GM23338 (cell line): Measurements from ENCODE around the gene NCAPD3. TPM values are rescaled to one million over a fixed set of nuclear protein-coding genes. Genes with fewer than 3 reads are reported as not detected.

Experiments used
- ATAC-seq: fragments of 200-7000 bp; cut with Tn5 transposase; 3 replicates; pipeline ENCODE4 v1.9.1; 2020
- DNase-seq: peaks from one replicate; pipeline ENCODE4 v3.0.0-alpha.2; 2015; ENCODE audit warnings: low spot score
- H2AFZ ChIP-seq: fragments of 200-600 bp; sonication (generic); 2 replicates; pipeline ENCODE4 v1.8.0; 2016; ENCODE audit warnings: antibody characterized with exemption, mild to moderate bottlenecking, moderate library complexity
- H3F3A ChIP-seq: fragments of 200-600 bp; sonication (generic); replicated peaks from 2 replicates; pipeline ENCODE4 v1.8.0; 2017; ENCODE audit warnings: antibody characterized with exemption, mixed run types, low read depth
- H3K27ac ChIP-seq: fragments of 200-600 bp; sonication (generic); 2 replicates; pipeline ENCODE4 v1.6.1; 2016; ENCODE audit warnings: low read depth
- H3K27me3 ChIP-seq: fragments of 200-600 bp; sonication (generic); 2 replicates; pipeline ENCODE4 v1.8.0; 2016; ENCODE audit warnings: mild to moderate bottlenecking, mixed run types, moderate library complexity; ENCODE audit not compliant: insufficient read depth
- H3K36me3 ChIP-seq: fragments of 200-600 bp; sonication (generic); 2 replicates; pipeline ENCODE4 v1.8.0; 2016; ENCODE audit warnings: mild to moderate bottlenecking; ENCODE audit not compliant: insufficient read depth
- H3K4me1 ChIP-seq: fragments of 200-600 bp; sonication (generic); 2 replicates; pipeline ENCODE4 v1.8.0; 2016; ENCODE audit warnings: mild to moderate bottlenecking, moderate library complexity; ENCODE audit not compliant: insufficient read depth
- H3K4me2 ChIP-seq: fragments of 200-600 bp; sonication (generic); 2 replicates; pipeline ENCODE4 v1.7.1; 2017; ENCODE audit warnings: mixed run types
- H3K4me3 ChIP-seq: fragments of 200-600 bp; sonication (generic); 2 replicates; pipeline ENCODE4 v1.6.1; 2016; ENCODE audit warnings: mixed run types
- H3K79me2 ChIP-seq: fragments of 200-600 bp; sonication (generic); replicated peaks from 2 replicates; pipeline ENCODE4 v1.8.0; 2017; ENCODE audit warnings: mild to moderate bottlenecking; ENCODE audit not compliant: insufficient read depth
- H3K9me2 ChIP-seq: fragments of 200-600 bp; sonication (generic); 2 replicates; pipeline ENCODE4 v1.8.0; 2017; ENCODE audit not compliant: insufficient read depth
- H4K20me1 ChIP-seq: fragments of 200-600 bp; sonication (generic); replicated peaks from 2 replicates; pipeline ENCODE4 v1.8.0; 2017; ENCODE audit warnings: mild to moderate bottlenecking; ENCODE audit not compliant: insufficient read depth
- H3K27ac Mint-ChIP-seq: 2 replicates; pipeline ENCODE4 v1.8.0; 2020; ENCODE audit warnings: inconsistent platforms, mild to moderate bottlenecking, moderate library complexity, mixed read lengths
- H3K27me3 Mint-ChIP-seq: 3 replicates; pipeline ENCODE4 v1.8.0; 2022; ENCODE audit warnings: low read depth, mild to moderate bottlenecking, moderate library complexity, mixed read lengths, inconsistent platforms; ENCODE audit not compliant: insufficient read depth, poor library complexity
- H3K36me3 Mint-ChIP-seq: 3 replicates; pipeline ENCODE4 v1.8.0; 2021; ENCODE audit warnings: low read depth, mild to moderate bottlenecking, inconsistent platforms, moderate library complexity, mixed read lengths
- H3K4me1 Mint-ChIP-seq: 3 replicates; pipeline ENCODE4 v1.8.0; 2020; ENCODE audit warnings: mild to moderate bottlenecking, inconsistent platforms, mixed read lengths
- H3K4me3 Mint-ChIP-seq: 3 replicates; pipeline ENCODE4 v1.8.0; 2021; ENCODE audit warnings: moderate library complexity, mild to moderate bottlenecking, inconsistent platforms, mixed read lengths
- H3K9me3 Mint-ChIP-seq: 3 replicates; pipeline ENCODE4 v1.8.0; 2020; ENCODE audit warnings: moderate library complexity, mild to moderate bottlenecking, inconsistent platforms, mixed read lengths
- CREB1 ChIP-seq: fragments of 250-450 bp; sonication (Bioruptor Pico); IDR thresholded peaks from 2 replicates; pipeline ENCODE4 v1.5.0; 2020; ENCODE audit warnings: low read depth, mild to moderate bottlenecking, moderate library complexity
- EZH2 ChIP-seq: fragments of 200-600 bp; sonication (generic); IDR thresholded peaks from one replicate; pipeline ENCODE4 v1.8.0; 2017; ENCODE audit warnings: antibody characterized with exemption, mild to moderate bottlenecking, low read depth; ENCODE audit not compliant: unreplicated experiment
- JUNB ChIP-seq: IDR thresholded peaks from one replicate; pipeline ENCODE4 v1.6.1; 2016; ENCODE audit warnings: antibody characterized with exemption; ENCODE audit not compliant: unreplicated experiment
- NANOG ChIP-seq: IDR thresholded peaks from 2 replicates; pipeline ENCODE4 v1.6.1; 2016; ENCODE audit warnings: antibody characterized with exemption, borderline replicate concordance
- POLR2AphosphoS5 ChIP-seq: IDR thresholded peaks from 2 replicates; pipeline ENCODE4 v1.6.1; 2016; ENCODE audit warnings: antibody characterized with exemption, low read depth
- REST ChIP-seq: IDR thresholded peaks from one replicate; pipeline ENCODE4 v1.6.1; 2018; ENCODE audit warnings: antibody characterized with exemption; ENCODE audit not compliant: unreplicated experiment
- ZNF114 ChIP-seq: fragments of 250-450 bp; sonication (Bioruptor Pico); IDR thresholded peaks from 2 replicates; pipeline ENCODE4 v1.5.0; 2020; ENCODE audit warnings: mild to moderate bottlenecking, moderate library complexity
- ZNF331 ChIP-seq: fragments of 250-450 bp; sonication (Bioruptor Pico); IDR thresholded peaks from 2 replicates; pipeline ENCODE4 v1.5.0; 2020; ENCODE audit warnings: low read depth, mild to moderate bottlenecking, moderate library complexity
- polyA plus RNA-seq: library from polyadenylated mRNA; unstranded; fragments of >200 nt; fragmentation: Nextera tagmentation; extraction: Ambion mirVana; gene quantifications from 2 replicates; pipeline ENCODE4 v1.2.1, GENCODE V29; 2016
- total RNA-seq: library from RNA; depleted of rRNA; stranded (reverse); fragments of >200 nt; shearing (Covaris generic); gene quantifications from 2 replicates; pipeline ENCODE4 v1.2.3, GENCODE V29; 2014

The NCAPD3 gene
- total and polyA plus RNA-seq, 2 experiments from 2014 or later, result 37.1 to 49.8 TPM

GRCh38 chr11:134205729-134206128 lies 18.0 kb downstream of the NCAPD3 start (continued):
- TF ChIP-seq REST, result no peak

- no peak overlapping the region for H3K27ac Mint-ChIP-seq
- peaks cover 11% of the 10 kb centered on the region; the same call in 2 of the 3 replicates for H3K4me1 Mint-ChIP-seq
- H2AFZ ChIP-seq, result no peak overlapping the region
- TF ChIP-seq POLR2AphosphoS5, result no peak
- no peaks in the 10 kb centered on the region for H3K9me3 Mint-ChIP-seq
- H3K27ac ChIP-seq, result no peak overlapping the region
- no peak overlapping the region for H3K4me2 ChIP-seq
- peaks cover 48% of the 10 kb centered on the region for H3K36me3 ChIP-seq
- H3K79me2 ChIP-seq, result peaks cover 10% of the 10 kb centered on the region
- H3K4me3 Mint-ChIP-seq, result no peak overlapping the region
- peaks cover 11% of the 10 kb centered on the region for H4K20me1 ChIP-seq
- H3K27me3 Mint-ChIP-seq, result peaks cover 3% of the 10 kb centered on the region
- DNase-seq (no peak), ATAC-seq (no peak)
- H3K4me3 ChIP-seq, result no peak overlapping the region
- peaks cover 77% of the 10 kb centered on the region for H3K36me3 Mint-ChIP-seq
- no peaks in the 10 kb centered on the region for H3F3A ChIP-seq
- H3K4me1 ChIP-seq, result peaks cover 4% of the 10 kb centered on the region; the same call in 1 of the 2 replicates
- no peaks in the 10 kb centered on the region for H3K27me3 ChIP-seq
- no peaks in the 10 kb centered on the region for H3K9me2 ChIP-seq
Observed at GRCh38 chr11:134202661-134203060, 21.1 kb downstream of the NCAPD3 start.

GRCh38 chr11:134200688-134201087 lies 23.1 kb downstream of the NCAPD3 start:
- H3K79me2 ChIP-seq, result peaks cover 3% of the 10 kb centered on the region
- ATAC-seq (no peak), DNase-seq (no peak)
- H3K27ac ChIP-seq, result no peak overlapping the region
- peaks cover 35% of the 10 kb centered on the region for H3K36me3 ChIP-seq
- TF ChIP-seq ZNF114 (CRISPR knock-in tag) (no peak), ZNF331 (CRISPR knock-in tag) (no peak), JUNB (no peak), REST (no peak), EZH2 (no peak), CREB1 (CRISPR knock-in tag) (no peak), NANOG (no peak)
- Mint-ChIP-seq H3K4me1 (peaks cover 14% of the 10 kb centered on the region; the same call in 2 of the 3 replicates), H3K9me3 (no peaks in the 10 kb centered on the region), H3K4me3 (no peak overlapping the region), H3K27me3 (no peaks in the 10 kb centered on the region), H3K36me3 (peaks cover 71% of the 10 kb centered on the region), H3K27ac (no peak overlapping the region)
- peaks cover 7% of the 10 kb centered on the region; the same call in 1 of the 2 replicates for H4K20me1 ChIP-seq
- no peak overlapping the region for H2AFZ ChIP-seq
- no peak overlapping the region for H3K4me2 ChIP-seq
- no peaks in the 10 kb centered on the region for H3K27me3 ChIP-seq
- H3K9me2 ChIP-seq, result no peaks in the 10 kb centered on the region
- no peak overlapping the region for H3K4me3 ChIP-seq
- H3K4me1 ChIP-seq, result peaks cover 4% of the 10 kb centered on the region; the same call in 1 of the 2 replicates
- no peaks in the 10 kb centered on the region for H3F3A ChIP-seq
